Testis (tissue), 2 donors: ENCODE measurements around the gene GPR108.

ENCODE experiments used
- POLR2A ChIP-seq: fragments of 450-650 bp; IDR thresholded peaks from one replicate; pipeline ENCODE4 v1.6.1; 2017; ENCODE audit warnings: antibody characterized with exemption, mild to moderate bottlenecking, moderate library complexity
- TF ChIP-seq, protein P1 (sequence below), 3 experiments: fragments of 450-650 bp in 2 of 3; fragments of 200-600 bp in 1 of 3; sonication (generic) in 1 of 3; IDR thresholded peaks; one replicate each; pipeline ENCODE4 v1.5.1; 2016 to 2019; ENCODE audit warnings: antibody characterized with exemption in 3 of 3, mild to moderate bottlenecking in 2 of 3, moderate library complexity in 1 of 3

- TF ChIP-seq, protein P1, sequence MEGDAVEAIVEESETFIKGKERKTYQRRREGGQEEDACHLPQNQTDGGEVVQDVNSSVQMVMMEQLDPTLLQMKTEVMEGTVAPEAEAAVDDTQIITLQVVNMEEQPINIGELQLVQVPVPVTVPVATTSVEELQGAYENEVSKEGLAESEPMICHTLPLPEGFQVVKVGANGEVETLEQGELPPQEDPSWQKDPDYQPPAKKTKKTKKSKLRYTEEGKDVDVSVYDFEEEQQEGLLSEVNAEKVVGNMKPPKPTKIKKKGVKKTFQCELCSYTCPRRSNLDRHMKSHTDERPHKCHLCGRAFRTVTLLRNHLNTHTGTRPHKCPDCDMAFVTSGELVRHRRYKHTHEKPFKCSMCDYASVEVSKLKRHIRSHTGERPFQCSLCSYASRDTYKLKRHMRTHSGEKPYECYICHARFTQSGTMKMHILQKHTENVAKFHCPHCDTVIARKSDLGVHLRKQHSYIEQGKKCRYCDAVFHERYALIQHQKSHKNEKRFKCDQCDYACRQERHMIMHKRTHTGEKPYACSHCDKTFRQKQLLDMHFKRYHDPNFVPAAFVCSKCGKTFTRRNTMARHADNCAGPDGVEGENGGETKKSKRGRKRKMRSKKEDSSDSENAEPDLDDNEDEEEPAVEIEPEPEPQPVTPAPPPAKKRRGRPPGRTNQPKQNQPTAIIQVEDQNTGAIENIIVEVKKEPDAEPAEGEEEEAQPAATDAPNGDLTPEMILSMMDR (IDR thresholded peaks at IDR 0.05): no peak
- TF ChIP-seq POLR2A: no peak
Observed at GRCh38 chr19:6728346-6728745, 9.0 kb downstream of the GPR108 start.
